SW480 (cell line): ENCODE measurements around the gene CCDC122.

Source experiments
- DNase-seq: peaks from one replicate; pipeline ENCODE4 v3.0.0-alpha.2; 2016; ENCODE audit warnings: low spot score

Gene CCDC122

DNA sequence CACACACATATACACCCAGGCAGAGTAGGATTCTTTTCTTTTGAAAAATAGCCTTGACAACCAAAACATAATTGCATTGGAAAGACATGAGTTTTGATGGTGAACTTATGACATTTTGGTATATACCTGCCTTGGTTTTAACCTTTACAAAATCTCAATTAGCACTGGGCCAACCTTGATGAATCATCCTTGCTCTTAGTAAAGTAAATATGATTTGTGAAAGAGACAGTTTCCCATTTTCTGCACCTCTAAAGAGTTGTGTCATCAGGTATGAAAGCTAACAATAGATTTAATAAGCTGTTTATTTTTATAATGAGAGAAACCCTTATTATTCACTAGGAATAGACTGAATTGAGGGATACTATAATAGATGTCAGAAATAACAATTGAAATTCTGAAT is 77.0 kb downstream of the CCDC122 start:
- DNase-seq: no peak

DNA sequence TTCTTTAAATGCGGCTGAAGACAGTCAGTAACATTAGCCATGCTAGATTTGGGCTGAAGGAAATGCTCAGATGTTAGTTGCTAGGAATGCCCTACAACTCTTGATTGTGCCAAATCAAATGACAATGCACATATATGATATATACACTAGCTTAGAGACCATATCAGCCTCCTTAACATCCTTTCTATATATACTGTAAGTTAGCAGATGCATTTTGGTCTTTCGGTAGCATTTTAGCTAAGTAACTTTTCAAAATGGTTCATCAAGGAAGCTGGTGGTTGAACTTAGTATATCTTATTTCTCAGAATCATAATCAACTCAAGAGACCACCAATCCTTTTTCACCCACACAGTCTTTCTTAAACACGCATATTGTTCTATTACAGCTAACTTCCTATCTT is 78.7 kb downstream of the CCDC122 start:
- DNase-seq: no peak

DNA sequence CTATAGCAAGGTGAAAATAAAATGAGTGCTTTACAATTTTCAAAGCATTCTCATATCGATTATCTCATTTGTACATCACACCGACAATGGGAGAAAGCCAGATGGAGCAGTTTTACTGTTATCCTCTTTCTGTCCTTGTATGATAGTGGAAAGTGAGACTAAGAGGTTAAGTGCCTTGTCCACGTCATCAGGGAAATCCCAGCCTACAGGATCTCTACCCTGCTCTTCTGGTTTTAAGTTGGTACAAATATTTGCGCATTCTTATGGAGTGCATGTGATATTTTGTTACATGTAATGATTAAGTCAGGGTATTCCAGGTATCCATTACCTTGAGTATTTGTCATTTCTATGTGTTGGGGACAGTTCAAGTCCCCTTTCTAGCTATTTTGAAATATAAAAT is 80.3 kb downstream of the CCDC122 start:
- no peak for DNase-seq

DNA sequence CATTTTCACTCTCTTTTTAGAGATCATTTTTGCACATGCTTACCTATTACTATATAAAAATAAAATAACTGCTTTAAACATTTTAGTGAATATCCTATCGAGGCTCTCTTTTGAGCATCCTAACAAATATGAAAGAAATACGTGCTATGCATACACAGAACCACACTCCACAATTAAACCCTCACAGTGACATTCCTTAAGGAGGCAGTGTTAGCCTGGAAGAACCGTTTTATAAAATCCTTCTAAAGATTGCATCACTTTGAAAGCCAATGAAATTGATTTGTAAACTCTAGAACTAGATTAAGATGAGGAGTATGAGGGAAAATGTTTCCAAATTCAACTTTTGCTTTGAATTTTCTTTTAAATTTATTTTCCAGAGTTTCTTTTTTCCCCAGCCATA is 81.7 kb downstream of the CCDC122 start:
- DNase-seq: no peak

DNA sequence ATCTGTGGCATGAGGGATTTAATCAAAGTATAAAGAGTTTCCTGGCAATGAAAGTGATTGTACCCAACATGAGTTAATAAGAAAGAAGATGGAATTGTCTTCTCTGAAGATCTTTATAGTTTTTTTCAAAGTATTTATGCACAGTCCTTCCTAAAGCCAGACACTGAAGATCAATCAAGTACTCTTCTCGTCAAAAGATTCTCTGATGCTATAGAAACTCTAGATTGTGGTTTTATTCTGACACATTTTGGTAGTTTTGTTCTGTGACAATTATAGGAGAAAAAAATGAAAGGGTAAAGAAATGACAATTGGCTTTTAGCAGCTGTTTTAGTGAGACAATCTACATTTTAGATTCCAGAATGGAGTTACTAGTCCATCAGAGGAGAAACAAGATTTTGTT is 82.4 kb downstream of the CCDC122 start:
- DNase-seq: no peak

DNA sequence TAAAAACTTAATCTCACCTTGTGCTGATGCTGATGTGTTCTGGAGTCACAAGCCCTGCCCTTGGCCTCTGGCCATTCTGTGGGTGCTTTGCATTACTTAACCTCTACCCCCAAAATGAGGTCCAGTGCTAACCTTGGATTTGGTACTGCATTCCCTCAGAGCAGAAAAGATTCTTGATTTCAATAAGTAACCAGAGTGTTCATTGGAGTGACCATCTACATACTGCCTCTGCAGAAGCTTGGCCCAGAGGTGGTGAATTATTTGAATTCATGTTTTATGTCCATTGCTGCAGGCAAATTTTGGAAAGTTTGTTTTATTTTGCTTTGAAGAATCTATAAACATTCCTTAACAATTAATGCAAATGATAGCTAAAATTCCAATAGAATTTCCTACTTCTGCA is 85.1 kb downstream of the CCDC122 start:
- no peak for DNase-seq

DNA sequence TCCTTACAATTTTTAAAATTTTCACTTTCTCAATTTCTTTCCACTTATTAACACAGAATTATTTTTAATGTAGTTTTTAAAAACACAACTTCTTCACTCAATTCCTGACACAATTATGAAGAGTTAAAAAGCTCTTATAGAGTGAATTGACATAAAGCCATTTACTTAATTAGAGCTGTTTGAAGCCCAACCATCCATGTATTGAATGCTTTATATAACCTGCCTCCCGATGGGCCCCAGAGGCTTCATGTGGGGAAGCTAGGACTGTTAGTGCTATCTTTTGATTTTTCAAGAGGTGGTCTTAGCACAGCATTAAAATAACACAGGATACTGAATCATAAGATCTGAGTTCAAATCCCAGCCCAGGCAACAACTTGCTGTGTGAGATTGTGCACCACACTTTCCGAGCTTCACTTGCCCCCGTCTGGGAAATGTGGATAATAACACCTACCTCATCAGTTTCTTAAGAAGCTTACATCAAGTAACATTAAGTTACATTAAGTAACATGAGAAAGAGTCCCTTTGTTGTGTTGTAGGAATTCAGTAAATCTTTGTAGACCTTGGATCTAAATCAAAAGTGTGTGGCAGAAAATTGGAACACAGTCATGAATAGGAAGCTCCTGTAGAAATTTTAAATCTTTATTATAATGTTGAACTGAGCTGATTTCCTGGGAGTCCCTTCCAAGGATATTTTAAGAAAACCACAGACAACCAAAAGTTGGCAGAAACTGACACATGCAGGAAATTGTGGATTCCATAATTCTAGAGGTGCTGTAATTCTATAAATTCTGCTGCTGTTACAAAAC is 87.3 kb downstream of the CCDC122 start:
- DNase-seq: no peak

DNA sequence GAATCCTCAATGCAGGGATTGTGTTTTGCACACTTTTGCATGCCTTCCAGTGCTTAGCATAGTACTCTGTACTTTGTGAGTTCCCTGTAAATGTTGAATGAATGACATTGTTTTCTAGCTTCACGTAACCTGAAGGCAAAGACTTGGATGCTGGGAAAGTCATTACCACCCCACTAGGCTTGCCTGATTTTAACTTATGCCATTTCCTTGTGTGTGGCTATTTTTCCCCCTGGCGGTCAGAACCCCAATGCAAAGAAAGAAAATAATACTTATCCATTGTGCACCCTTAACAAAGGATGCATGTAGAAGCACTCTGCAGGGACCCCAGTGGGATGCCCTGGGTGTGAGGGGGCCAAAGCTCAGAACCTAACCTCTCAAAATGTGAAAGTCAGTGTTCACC is 91.5 kb downstream of the CCDC122 start:
- peak; percentile 68 for DNase-seq

DNA sequence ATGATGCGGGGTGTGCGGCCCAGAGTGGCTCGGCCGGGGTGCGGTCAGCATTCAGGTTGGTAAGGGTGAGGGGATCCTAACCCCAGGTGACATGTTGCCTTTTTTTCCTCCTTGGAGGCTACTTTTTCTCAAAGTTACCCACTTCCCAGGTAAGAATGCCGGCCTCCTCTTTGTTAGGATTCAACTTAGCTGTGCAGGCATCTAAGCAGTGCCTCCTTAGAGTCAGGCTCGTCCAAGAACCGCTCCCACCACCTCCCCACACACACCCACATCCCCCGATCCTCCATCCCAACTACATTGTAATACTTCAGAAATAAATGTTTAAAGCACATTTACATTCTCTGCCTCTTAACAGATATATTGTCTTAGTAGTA is 92.0 kb downstream of the CCDC122 start:
- DNase-seq: no peak

DNA sequence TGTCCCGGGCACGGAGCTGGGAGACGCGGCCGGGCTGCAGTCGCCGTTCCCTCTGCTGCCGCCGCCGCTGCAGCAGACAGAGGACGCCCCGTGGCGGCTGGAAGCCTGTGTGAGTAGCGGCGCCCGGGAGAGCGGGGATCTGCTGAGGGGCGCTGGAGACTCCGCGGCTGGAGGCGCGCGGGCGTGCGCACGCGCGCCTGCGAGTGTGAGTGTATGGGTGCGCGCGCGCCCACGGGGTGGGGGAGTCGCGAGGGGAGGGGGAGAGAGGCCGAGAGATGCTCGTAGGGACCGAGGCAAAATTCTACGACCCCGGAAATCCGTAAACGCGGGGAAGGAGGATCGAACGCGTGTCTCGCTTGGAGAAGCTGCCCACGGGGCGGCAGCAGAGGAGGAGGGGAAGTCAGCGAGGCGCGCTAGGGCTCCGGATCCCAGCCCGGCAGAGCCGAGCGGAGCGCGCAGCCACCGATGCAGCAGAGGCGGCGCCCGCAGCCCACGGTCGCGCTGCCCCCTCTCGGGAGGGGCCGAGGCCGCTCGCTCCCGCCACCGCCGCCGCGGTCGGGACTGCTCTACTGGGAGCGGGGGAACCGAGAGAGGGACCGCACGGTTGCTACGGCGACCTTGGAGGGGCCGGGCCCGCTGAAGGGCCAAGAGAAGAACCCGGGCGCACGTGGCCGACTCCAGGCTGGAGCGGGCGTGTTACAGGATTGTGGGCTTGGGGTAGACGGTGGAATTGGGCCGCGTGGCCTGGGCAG is 92.6 kb downstream of the CCDC122 start, which contains the start of gene ENOX1:
TSS of gene ENOX1 (minus strand) at position 207 of the 752 bp plus-strand sequence.
- peak; percentile 64 for DNase-seq

DNA sequence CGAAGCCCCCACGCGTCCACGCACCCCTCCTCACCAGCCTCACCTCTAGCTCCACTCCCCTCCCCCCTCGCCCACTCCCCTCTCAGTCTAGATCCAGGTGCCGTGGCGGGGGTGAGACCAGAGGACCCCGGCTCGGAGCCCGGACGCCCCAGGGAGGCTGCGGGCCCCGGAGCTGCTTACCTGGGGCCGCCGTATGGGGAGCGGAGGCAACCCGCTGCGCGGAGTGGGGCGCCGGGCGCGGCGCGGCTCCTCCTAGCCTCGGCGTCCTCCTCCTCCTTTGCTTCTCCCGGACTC is 93.1 kb downstream of the CCDC122 start:
- no peak for DNase-seq
